Keratinocyte (primary cell): Measurements from ENCODE around the gene PPP1R14B. TPM values are rescaled to one million over a fixed set of nuclear protein-coding genes. Genes with fewer than 3 reads are reported as not detected.
A peak's percentile ranks its signal among the peaks of the same experiment; 100 is the strongest.

Experiments used
- DNase-seq: peaks from one replicate; pipeline ENCODE4 v3.0.0-alpha.2; 2011; ENCODE audit warnings: low read depth, missing footprints, low spot score
- FAIRE-seq: peaks from 2 replicates; lab custom pipeline; 2011; peaks lifted over from hg19 to GRCh38; lab: Jason Lieb, UNC
- H2AFZ ChIP-seq: 2 replicates; pipeline ENCODE4 v1.6.0; 2012; ENCODE audit warnings: low read length, control low read depth, inconsistent platforms; ENCODE audit not compliant: control insufficient read depth
- H3K27ac ChIP-seq: 2 replicates; pipeline ENCODE4 v1.5.1; 2011; ENCODE audit warnings: low read length; ENCODE audit not compliant: control insufficient read depth, insufficient read depth
- H3K27me3 ChIP-seq: 3 replicates; pipeline ENCODE4 v1.6.0; 2011; ENCODE audit warnings: low read length; ENCODE audit not compliant: control insufficient read depth, insufficient read depth; ENCODE audit errors: extremely low read depth
- H3K36me3 ChIP-seq, 2 experiments: 2 replicates in 1 of 2; 3 replicates in 1 of 2; pipeline ENCODE4 v1.5.1; 2011; ENCODE audit warnings: low read length in 2 of 2, mild to moderate bottlenecking in 1 of 2; ENCODE audit not compliant: control insufficient read depth in 2 of 2, insufficient read depth in 2 of 2; ENCODE audit errors: extremely low read depth in 1 of 2
- H3K4me1 ChIP-seq: 3 replicates; pipeline ENCODE4 v1.5.1; 2011; ENCODE audit warnings: low read length; ENCODE audit not compliant: control insufficient read depth, insufficient read depth; ENCODE audit errors: extremely low read depth
- H3K4me2 ChIP-seq: 3 replicates; pipeline ENCODE4 v1.6.0; 2011; ENCODE audit warnings: low read depth, low read length; ENCODE audit not compliant: control insufficient read depth, insufficient read depth; ENCODE audit errors: extremely low read depth
- H3K4me3 ChIP-seq, 3 experiments: fragments of 200-600 bp in 1 of 3; sonication (generic) in 1 of 3; 2 replicates in 2 of 3; 3 replicates in 1 of 3; pipeline ENCODE4 v1.5.1; 2011 to 2016; ENCODE audit warnings: low read length in 3 of 3, mild to moderate bottlenecking in 3 of 3, control low read depth in 2 of 3, inconsistent platforms in 1 of 3, low read depth in 1 of 3, mixed read lengths in 1 of 3, mixed run types in 1 of 3, moderate library complexity in 1 of 3; ENCODE audit not compliant: control insufficient read depth in 2 of 3, insufficient read depth in 2 of 3; ENCODE audit errors: extremely low read depth in 1 of 3
- H3K79me2 ChIP-seq: 2 replicates; pipeline ENCODE4 v1.6.0; 2012; ENCODE audit warnings: low read length; ENCODE audit not compliant: control insufficient read depth, insufficient read depth
- H3K9ac ChIP-seq: 3 replicates; pipeline ENCODE4 v1.6.0; 2011; ENCODE audit warnings: low read length; ENCODE audit not compliant: control insufficient read depth, insufficient read depth; ENCODE audit errors: extremely low read depth
- H3K9me1 ChIP-seq: 3 replicates; pipeline ENCODE4 v1.6.0; 2011; ENCODE audit warnings: low read length; ENCODE audit not compliant: control insufficient read depth, insufficient read depth; ENCODE audit errors: extremely low read depth
- H3K9me3 ChIP-seq: 2 replicates; pipeline ENCODE4 v1.5.1; 2012; ENCODE audit warnings: low read depth, low read length; ENCODE audit not compliant: control insufficient read depth
- H4K20me1 ChIP-seq: 3 replicates; pipeline ENCODE4 v1.6.0; 2011; ENCODE audit warnings: low read length; ENCODE audit not compliant: control insufficient read depth, insufficient read depth; ENCODE audit errors: extremely low read depth
- EZH2 ChIP-seq: IDR thresholded peaks from one replicate; pipeline ENCODE4 v1.6.1; 2012; ENCODE audit warnings: inconsistent platforms, mild to moderate bottlenecking, low read length, moderate library complexity
- dilution Hi-C: fragments of 300-500 bp; cut with MboI; formaldehyde crosslinking; loops from one replicate; pipeline ENCODE4 v1.7.0; 2020; ENCODE audit warnings: low sequenced_read_pairs; ENCODE audit not compliant: extremely low pct_ligation_motif_present
- polyA plus RNA-seq, 5 experiments: library from polyadenylated mRNA; depleted of rRNA in 3 of 5; stranded (reverse) in 3 of 5; stranded (forward) in 1 of 5; unstranded in 1 of 5; fragments of >200 nt; gene quantifications; 1 replicate in 1 of 5; 2 replicates in 3 of 5; 3 replicates in 1 of 5; pipeline versions ENCODE4 v1.2.1 to v1.2.3, GENCODE V29; 2011 to 2012; ENCODE audit warnings: missing spikeins in 2 of 5, low read depth in 1 of 5, low replicate concordance in 1 of 5
- TF ChIP-seq, protein P1 (sequence below), 3 experiments: IDR thresholded peaks in 1 of 3; conservative IDR thresholded peaks in 1 of 3; optimal IDR thresholded peaks in 1 of 3; 2 replicates in 2 of 3; 3 replicates in 1 of 3; pipeline versions ENCODE3 to v1.5.1; 2011; ENCODE audit warnings: low read length in 3 of 3, mild to moderate bottlenecking in 3 of 3, moderate library complexity in 2 of 3, control low read depth in 1 of 3, inconsistent platforms in 1 of 3; ENCODE audit not compliant: insufficient read depth in 2 of 3; ENCODE audit errors: extremely low read depth in 1 of 3

Gene PPP1R14B
- polyA plus RNA-seq, 1 donor (not counting 4 experiments of a cell fraction or from before 2014, with no cell fraction given), result 208 TPM

DNA sequence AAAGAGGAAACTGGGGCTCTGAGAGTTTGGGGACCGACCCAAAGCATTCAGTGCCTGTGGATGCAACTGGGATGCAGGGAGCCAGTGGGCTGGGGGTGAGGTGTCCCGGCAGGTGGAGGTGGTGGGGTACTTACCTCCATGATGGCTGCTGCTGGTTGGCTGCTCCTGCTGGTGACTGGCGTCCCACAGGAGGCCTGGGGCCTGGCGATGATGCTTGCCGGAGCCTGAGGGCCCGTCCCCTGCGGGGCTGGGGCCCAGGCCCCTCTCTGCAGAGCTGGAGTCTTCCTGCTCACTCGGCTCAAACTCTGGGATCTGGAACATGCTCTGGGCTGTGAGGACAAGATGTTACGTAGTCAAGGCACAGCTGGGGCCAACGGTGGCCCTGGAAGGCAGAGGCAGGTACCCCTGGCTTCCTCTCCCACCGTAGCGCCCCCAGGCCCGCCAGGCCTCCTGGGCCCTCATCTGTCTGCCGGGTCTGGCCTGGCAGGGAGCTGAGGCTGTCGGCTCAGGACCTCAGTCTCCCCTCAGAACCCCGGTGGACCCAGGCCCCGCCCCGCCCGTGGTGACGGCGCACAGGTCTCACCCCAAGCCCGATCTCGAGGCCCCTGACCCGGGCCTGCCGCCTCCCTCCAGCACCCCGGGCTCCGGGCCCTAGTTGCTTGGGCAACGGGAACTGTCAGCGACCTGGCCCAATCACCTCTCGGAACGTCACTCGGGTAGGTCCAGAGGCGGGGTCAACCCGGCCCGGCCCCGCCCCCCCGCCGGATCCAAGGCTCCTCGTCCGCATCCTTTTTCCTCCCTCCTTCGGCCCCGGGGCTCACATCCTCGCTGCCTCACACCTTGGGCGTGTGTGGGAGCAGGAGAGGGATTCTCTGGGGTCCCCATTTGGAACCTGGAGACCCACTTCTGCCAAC lies 37.6 kb upstream of the PPP1R14B start, which contains the start of gene BAD:
Gene BAD, minus strand, starts transcription at position 618 of the 914 bp plus-strand sequence. Its CDS starts 297 bp downstream, at position 321.
- H3K4me1 ChIP-seq, result peaks cover 11% of the 10 kb centered on the region
- peak within 1 kb of the TSS; percentile 92 for H3K27ac ChIP-seq
- FAIRE-seq (peak; percentile 55), DNase-seq (no peak)
- no peaks in the 10 kb centered on the region for H3K27me3 ChIP-seq
- peaks cover 11% of the 10 kb centered on the region for H3K79me2 ChIP-seq
- H4K20me1 ChIP-seq, result no peaks in the 10 kb centered on the region
- H3K9me3 ChIP-seq, result no peaks in the 10 kb centered on the region
- no peaks in the 10 kb centered on the region for H3K9me1 ChIP-seq
- H3K9ac ChIP-seq, result peak within 1 kb of the TSS; percentile 92
- TF ChIP-seq EZH2, result no peak
- H2AFZ ChIP-seq, result peak within 1 kb of the TSS; percentile 73
- H3K4me2 ChIP-seq, result peak within 1 kb of the TSS; percentile 98
- H3K4me3 ChIP-seq, result peak within 1 kb of the TSS; percentile 72 to 92 (median 91)
- H3K36me3 ChIP-seq, result peaks cover 8 to 10% of the 10 kb centered on the region in 2 experiments
- dilution Hi-C loops, result no loop called here

DNA sequence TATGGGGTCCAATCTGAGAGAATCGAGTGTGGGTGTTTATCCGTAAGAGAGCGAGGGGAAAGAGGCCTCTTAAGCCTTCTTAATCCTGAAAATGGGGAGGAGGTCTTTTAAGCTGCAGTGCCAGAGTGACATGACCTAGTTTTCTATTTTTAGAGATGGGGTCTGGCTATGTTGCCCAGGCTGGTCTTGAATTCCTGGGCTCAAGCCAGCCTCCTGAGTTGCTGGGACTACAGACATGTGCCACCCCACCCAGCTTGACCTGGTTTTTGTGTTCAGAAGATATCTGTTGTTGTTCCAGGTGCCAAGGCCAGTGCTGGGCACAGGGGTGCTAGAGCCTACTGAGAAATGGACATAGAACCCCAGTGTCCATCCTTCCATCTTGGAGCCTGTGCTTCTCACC lies 36.3 kb upstream of the PPP1R14B start:
- Histone ChIP-seq H3K4me1 (peaks cover 11% of the 10 kb centered on the region), H3K9ac (peak overlapping the region; percentile 35), H3K79me2 (peaks cover 13% of the 10 kb centered on the region), H3K36me3 (peaks cover 12 to 19% of the 10 kb centered on the region in 2 experiments), H3K9me3 (no peaks in the 10 kb centered on the region), H2AFZ (no peak overlapping the region), H3K4me2 (peak overlapping the region; percentile 98), H3K4me3 (peak overlapping the region in 2 of 3 experiments; percentile 86 to 91), H3K9me1 (no peaks in the 10 kb centered on the region), H4K20me1 (no peaks in the 10 kb centered on the region), H3K27ac (no peak overlapping the region), H3K27me3 (no peaks in the 10 kb centered on the region)
- TF ChIP-seq, protein P1, sequence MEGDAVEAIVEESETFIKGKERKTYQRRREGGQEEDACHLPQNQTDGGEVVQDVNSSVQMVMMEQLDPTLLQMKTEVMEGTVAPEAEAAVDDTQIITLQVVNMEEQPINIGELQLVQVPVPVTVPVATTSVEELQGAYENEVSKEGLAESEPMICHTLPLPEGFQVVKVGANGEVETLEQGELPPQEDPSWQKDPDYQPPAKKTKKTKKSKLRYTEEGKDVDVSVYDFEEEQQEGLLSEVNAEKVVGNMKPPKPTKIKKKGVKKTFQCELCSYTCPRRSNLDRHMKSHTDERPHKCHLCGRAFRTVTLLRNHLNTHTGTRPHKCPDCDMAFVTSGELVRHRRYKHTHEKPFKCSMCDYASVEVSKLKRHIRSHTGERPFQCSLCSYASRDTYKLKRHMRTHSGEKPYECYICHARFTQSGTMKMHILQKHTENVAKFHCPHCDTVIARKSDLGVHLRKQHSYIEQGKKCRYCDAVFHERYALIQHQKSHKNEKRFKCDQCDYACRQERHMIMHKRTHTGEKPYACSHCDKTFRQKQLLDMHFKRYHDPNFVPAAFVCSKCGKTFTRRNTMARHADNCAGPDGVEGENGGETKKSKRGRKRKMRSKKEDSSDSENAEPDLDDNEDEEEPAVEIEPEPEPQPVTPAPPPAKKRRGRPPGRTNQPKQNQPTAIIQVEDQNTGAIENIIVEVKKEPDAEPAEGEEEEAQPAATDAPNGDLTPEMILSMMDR (optimal IDR thresholded peaks at IDR 0.05 in 1 of 3, IDR thresholded peaks at IDR 0.05 in 1 of 3, conservative IDR thresholded peaks at IDR 0.05 in 1 of 3; ENCODE audit: extremely low read depth in 1 of 3, insufficient read depth in 2 of 3, low read length in 3 of 3), result no peak
- no peak for TF ChIP-seq EZH2
- DNase-seq (no peak), FAIRE-seq (no peak)
- dilution Hi-C loops, result no loop called here
